NCI-H2227 (cell line): ENCODE results near the gene UBA1.

ENCODE experiments used
- DNase-seq: peaks from one replicate; lab custom pipeline; 2025; ENCODE audit not compliant: unreplicated experiment; lab: John Stamatoyannopoulos, UW

UBA1 gene

DNA sequence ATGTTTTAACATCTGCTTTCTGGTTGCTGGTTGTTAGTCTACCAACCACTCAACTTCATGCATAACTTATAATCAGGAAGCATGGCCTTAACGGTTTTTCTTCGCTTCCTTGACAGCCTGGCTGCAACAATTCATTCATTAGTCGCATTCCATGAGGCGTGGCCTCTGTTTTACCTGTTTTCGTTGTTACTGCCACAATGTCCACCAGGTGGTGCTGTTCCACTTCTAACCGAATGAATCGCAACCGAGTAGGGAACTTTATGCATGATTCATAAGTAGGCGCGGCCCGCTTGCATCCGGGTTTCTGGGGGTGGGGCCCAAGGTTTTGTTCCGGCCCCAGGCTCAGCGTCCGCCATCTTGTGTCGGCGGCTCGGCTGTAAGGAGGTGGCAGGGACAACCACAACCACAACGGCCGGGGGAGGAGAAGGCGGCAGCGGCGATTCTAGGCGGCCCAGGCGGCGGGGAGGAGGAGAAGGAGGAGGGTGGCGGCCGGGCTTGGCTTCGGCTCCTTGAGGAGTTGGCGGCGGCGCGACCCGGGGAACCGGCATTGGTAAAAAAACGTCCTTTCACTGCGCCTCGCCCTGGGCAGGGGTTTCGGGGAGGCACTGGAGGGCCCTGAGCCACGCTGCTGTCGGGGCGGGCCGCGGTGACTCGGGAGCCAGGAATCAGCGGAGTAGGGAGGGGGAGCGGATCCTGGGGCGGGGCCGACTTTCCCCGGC lies at the start of gene UBA1:
Gene UBA1 (plus strand): TSS at position 355 of the 719 bp plus-strand sequence. CDS start 4,974 bp downstream, outside the sequence.
- peak; percentile 99 for DNase-seq

DNA sequence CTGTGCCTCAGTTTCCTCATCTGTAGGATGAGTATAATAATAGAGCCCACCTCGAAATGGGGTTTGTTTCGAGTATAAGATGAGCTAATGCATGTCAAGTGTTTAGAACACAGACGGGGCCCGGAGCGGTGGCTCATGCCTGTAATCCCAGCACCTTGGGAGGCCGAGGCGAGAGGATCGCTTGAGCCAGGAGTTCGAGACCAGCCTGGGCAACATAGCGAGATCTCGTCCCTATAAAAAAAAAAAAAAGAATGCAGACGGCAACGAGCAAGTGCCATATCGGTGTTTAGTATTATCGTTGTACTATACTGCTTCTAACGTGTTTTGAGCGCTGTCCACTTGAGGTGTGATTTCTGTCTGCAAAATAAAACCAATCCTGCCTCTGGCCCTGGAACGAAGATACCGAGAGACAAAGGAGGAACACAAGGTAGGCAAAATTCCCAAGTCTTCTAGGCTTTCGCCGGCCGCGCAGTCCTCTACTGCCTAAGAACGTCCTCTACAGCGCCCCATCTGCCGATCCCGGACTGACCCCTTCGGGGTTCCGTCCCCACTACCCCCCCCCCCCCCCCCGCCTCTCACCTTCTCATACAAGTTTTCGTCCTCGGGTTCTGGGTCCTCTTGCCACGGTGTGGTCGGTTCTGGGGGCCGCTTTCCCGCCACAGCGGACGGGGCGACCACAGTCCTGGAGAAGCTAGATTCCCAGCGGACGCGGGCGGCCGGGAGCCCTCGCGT lies 49.6 kb upstream of the UBA1 start:
- DNase-seq = peak; percentile 76

DNA sequence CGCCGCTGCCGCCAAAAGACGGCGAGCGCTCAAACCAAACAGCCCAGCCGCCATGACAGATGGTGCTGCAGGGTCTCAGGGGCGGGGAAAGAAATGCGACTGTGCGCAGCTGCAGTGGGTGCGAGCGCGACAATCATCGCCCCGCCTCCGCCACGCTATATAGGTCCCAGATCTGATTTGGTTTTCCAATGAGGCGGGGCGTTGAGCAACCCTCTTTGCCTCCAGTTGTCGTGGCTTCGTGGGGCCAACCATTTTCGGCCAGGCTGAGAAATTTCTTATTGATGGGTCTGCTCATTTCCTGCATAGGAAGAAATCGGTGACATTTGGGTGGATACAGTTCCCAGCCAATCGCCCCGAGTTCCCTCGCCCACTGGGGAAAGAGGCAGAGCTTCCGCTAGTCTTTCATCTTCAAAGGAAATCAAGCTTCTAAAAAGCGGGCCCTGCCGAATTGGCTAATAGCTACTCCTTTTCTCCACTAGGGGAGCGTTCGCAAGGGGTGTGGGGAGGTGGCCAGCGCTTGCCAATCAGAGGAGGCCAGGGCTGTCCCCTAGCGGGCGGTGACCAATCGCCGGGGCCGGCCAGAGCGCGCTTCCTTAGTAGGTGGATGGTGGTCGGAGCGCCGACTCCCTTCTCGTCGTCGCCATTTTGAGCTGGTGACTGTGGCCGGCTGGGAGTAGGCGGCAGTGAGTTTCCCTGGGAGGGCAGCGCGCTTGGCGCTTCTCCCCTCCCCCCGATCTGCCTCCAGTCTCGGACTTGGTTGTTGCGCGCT lies 48.8 kb upstream of the UBA1 start, which contains the start of the genes NDUFB11 and RBM10:
Gene NDUFB11 (minus strand): TSS at position 77 of the 769 bp plus-strand sequence. CDS start 23 bp downstream, at position 54.
Gene RBM10 (plus strand): TSS at position 596 of the 769 bp plus-strand sequence. CDS start 2,261 bp downstream, outside the sequence.
- DNase-seq = peak; percentile 98

DNA sequence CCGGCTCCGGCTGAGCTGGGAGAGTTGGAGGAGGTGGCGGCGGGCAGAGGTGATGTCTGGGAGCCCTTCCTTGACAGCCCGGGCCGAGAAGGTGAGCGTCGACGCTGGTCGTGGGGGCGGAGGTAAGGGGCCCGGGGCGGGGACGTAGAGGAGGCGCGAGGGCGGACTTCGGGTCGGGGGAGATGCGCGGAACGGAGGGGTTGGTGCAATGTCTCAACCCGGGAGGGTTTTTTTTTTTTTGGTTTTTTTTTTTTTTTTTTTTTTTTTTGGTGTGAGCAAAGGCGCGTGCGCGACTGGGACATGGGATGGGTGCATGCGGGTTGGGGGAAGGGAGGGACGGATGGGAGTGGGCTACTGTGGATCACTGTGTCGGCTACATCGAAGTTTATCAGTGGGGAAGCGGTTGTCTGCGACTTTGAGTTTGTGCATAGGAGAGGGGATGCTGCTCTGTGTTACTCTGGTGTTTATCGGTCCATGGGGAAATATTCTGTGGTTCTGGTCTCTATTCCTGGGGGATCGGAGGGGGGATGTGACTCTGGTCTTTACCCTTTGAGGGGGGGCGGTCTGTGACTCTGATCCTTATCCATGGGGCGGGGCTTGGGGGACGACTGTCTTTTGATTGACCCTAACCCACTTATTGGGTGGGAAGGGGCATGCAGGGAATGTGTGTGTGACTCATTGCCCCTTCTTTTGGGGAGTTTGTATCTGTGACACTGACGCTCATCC lies 48.1 kb upstream of the UBA1 start:
- DNase-seq = peak; percentile 89

DNA sequence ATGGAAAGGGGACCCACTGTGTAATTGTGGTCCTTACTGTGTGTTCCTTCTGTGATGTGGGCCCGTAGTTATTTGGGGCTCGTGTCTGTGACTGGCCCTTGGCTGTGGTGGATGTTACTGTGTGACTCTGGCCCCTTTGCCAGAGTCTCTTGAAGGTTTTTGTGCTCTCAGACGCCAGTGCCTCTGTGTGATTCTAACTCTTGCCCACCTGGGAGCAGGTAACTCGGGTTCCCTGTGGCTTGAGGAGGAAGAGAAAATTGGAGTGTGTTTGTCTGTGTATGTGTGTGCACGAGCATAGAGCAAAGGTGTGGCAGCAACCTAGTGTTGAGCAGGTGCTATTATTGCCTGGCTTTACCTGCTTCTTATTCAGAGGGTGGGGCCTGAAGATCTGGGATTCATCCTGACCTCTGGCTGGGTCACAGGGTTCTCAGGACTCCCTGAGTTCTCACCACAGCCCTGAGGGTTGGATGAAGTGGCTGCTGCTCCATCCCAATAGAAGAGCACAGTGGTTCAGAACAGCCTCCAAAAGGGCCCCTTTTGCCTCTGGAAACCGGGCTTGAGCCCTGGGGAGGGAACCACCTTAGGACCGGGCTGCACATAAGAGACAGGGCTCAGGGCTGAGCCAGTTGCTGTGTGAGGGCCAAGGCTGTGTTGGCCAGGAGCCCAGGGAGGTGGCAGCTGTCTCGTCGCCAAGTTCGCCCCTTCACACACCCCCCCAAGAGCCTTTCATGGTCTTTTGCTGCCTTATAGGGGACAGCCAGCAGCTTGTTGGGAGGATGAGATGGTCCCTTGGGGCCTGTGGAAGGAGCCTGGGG lies 47.3 kb upstream of the UBA1 start:
- no peak for DNase-seq

DNA sequence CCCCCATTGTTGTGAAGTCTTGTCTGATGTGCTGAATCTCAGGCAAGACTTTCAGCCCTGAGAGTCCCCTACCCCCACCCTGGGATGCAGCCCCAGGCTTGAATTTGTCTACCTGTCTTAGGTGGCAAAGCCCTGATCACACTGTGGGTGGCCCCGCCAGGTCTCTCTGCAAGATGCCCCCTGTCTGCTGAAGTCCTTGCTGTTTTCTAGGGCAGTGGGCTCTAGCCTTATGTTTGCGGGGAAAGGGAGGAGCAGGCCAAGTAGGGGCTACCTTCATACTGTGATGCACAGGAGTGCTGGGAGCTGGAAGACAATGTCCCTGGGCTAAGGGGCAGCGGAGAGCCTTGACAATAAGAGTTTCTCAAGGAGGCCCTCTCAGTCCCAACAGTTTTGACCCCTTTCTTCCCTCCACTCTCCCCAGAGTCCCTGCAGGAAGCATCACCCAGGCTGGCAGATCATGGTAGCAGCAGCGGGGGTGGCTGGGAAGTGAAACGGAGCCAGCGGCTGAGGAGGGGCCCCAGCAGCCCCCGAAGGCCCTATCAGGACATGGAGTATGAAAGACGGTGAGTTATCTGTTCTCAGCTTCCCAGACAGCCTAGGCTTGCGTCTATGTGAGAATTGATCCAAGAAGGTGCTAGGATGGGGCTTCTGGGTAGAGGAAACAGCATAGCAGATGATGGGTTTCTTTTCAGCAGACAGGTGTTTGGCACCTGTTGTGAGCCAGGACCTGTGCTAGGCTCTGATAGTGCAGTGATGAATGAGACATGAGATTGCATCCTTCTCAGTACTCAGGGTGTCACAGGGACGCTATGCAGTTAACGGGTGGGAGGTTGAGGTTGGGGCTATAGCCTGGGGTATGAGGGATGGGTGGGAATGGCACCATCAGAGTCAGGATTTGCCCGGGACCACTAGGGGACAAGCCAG lies 46.4 kb upstream of the UBA1 start:
- DNase-seq = no peak

DNA sequence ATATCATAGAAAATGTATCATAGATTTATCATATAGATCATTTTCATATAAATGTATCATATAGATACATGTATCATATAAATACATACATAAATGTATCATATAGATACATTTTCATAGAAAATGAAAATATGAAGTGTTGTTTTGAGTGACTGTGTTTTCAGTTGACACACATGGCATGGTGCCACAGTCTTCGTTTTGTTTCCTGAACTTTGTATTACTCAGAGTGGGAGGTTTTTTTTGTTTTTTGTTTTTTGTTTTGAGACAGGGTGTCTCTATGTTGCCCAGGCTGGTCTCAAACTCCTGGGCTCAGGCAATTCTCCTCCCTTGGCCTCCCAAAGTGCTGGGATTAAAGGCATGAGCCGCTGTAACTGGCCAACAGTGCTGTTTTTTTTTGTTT lies 44.7 kb upstream of the UBA1 start:
- no peak for DNase-seq

DNA sequence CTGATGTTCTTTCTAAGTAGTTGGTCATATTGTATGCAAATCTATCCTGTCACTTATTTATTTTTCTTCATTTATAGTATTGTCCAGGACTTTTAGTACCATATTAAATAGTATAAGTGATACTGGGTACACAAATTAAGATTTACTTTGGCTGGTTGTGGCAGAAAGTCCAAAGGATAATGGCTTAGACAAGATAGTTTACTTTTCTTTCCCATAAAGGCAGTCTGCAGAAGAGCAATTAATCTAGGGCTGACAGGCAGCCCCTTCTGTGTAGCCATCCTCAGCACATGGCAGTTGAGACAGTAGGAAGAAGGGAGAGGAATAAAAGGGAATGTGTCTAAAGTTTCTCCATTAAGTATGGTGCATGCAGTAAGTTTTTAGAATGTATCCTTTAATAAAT lies 42.2 kb upstream of the UBA1 start:
- DNase-seq = no peak

DNA sequence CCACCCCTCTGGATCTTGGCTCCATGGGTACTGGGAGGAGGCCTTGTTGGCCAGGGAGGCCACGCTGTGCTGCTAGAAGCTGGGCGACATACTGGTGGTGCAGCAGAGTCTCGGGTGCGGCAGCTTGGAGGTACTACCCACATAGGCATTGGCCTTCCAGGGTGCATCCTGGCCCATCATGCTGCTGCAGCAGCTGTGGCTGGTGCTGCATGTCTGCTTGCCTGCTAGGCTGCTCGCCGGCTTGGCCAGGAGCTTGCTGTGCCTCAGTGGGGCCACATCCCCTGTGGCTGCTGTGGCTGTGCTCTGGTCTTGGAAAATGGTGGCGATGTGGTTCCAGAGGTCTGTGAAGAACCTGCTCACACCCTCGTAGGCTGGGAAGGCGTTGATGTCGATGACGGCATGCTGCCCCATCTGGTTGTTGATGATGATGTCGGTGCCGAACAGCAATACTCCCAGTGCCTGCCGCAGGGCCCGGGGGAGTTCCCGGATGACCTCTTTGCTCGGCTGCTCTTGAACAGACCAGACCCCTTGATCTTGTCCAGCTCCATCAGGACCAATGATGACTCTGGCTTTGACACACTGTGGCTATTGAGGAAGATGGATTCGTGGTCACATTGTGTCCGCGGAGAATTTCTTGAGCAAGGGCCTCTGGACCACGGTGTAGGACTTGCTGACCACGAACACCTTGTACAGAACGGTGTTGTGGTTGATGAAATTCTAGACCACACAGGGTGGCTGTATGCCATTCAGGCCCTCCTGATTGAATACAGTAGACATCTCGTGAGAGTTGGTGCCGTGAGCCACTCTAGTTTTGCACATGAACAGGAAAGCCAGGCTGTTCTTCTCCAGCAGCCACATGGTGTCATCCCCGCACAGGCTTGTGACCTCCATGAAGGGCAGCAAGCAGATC lies 36.8 kb upstream of the UBA1 start:
- DNase-seq = no peak

DNA sequence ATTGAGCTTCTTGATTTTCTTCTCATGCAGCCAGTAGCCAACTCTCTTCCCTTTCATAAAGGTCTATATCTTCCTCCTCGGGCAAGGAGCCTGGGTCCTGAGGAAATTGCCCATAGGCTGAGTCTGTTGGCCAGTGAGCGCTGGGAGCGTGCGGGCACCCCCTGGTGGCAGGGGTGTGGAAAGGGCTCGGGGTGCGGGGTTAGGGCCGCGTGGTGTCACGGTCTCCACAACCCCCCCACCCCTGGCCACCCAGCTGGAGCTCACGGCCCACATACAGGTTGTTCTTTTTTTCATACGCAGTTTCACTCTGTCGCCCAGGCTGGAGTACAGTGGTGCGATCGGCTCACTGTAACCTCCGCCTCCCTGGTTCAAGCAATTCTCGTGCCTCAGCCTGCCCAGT lies 35.5 kb upstream of the UBA1 start:
- no peak for DNase-seq

DNA sequence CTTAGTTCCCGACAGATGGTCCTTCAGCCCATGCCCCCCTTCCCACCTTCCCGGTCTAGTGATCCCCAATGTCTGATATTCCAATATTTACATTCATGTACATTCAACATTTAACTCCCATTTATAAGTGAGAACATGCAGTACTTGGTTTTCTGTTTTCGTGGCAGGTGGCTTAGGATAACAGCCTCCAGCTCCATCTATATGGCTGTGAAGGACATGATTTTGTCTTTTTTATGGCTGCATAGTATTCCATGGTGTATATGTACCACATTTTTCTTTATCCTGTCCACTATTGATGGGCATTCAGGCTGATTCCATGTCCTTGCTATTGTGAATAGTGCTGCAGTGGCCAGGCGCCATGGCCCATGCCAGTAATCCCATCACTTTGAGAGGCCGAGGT lies 34.8 kb upstream of the UBA1 start:
- no peak for DNase-seq

DNA sequence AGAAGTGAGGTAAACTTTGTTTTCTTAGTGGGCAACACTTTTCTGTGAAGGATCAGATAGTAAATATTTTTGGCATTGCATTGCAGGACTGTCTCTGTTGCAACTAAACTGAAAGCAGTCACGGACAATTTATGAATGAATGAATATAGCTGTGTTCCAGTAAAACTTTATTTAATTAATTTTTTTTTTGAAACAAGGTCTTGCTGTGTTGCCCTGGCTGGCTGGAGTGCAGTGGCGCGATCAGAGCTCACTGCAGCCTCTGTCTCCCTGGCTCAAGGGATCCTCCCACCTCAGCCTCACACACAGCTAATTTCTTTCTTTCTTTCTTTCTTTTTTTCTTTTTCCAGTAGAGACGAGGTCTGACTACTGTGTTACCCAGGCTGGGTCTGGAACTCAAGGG lies 32.8 kb upstream of the UBA1 start:
- DNase-seq = no peak

DNA sequence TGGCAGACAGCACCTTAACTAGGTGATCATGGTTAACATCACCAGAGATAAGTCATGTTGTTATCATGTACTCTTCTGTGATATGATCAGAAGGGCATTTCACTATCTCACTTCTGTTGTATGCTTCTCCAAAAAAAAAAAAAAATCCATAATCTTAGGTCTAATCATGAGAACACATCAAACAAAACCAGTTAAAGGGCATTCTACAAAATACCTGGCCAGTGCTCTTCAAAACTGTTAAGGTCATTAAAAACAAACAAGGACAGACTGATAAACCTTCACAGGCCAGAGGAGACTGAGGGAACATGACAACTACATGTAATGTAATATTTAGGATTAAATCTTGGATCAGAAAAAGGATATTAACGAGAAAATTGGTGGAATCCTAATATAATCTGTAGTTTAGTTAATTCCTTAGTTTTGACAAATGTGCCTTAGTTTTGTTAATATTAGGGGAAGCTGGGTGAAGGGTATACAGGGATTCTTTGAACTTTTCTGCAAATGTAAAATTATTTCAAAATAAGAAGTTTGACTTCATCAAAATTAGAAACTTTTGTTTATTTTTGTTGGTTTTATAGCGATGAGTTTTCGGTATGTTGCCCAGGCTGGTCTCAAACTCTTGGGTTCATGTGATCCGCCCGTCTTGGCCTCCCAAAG lies 30.6 kb upstream of the UBA1 start:
- no peak for DNase-seq

DNA sequence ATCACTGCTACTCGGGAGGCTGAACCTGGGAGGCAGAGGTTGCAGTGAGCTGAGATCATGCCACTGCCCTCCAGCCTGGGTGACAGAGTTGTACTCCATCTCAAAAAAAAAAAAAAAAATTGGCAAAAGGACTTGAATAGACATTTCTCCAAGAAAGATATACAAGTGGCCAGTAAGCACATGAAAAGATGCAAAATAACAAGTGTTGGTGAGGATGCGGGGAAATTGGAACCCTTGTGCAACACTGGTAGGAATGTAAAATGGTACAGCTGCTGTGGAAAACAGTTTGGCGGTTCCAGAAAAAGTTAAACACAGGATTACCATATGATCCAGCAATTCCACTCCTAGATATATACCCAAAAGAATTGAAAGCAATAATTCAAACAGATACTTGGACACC lies 29.2 kb upstream of the UBA1 start:
- DNase-seq = no peak

DNA sequence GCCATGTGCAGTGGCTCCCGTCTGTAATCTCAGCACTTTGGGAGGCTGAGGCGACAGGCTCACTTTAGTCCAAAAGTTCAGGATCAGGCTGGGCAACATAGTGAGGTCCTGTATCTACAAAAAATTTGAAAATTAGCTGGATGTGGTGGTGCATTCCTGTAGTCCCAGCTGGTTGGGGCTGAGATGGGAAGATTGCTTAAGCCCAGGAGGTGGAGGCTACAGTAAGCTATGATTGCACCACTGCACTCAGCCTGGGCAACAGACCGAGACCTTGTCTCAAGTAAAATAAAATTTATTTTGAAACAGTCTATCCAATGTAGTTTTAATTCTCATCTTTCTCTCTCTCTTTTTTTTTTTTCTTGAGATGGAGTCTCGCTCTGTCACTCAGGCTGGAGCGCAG lies 27.5 kb upstream of the UBA1 start:
- DNase-seq = no peak

DNA sequence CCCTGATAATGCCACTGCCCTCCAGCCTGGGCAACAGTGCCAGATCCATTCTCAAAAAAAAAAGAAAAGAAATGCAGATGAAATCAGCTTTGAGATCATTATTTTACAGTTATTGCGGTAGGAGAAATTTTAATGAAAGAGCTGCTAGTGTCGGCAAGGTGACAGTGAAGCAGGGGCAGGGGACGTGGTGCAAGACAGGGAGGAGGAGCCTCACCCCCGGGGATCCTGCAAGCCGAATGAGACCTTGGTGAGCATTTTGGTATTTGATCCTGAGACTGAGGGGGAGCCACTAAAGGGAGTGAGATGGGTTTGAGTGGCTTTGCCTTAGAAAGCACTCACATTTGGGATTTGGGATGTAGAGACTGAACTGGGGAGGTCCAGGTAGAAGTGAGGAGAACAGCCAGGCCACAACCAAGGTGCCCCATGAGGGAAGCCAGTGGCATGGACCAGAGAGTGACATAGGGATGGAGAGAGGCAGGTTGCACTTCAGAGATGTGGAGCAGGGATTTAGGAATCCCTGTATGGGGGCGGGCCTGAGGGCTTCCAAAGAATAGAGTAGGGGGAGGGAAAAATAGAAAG lies 25.0 kb upstream of the UBA1 start:
- DNase-seq = no peak

DNA sequence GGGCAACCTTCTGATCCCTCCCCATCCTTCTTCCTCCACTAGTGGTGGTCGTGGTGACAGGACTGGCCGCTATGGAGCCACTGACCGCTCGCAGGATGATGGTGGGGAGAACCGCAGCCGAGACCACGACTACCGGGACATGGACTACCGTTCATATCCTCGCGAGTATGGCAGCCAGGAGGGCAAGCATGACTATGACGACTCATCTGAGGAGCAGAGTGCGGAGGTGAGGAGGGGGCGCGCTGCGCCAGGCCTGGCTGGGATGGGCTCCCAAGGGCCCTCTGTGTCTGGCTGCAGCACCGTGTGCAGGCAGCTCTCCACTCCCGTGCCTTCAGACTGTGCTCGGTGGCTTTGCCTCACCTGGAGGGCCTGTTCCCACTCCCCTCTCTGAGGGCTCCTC lies 24.4 kb upstream of the UBA1 start:
- no peak for DNase-seq
